B cell (primary cell): ENCODE measurements around the gene ITGB6. TPM values are rescaled to one million over a fixed set of nuclear protein-coding genes. Genes with fewer than 3 reads are reported as not detected.

Experiments
- ATAC-seq: fragments of 200-7000 bp; cut with Tn5 transposase; one replicate; pipeline ENCODE4 v1.10.0; 2021; ENCODE audit warnings: low read depth, mild to moderate bottlenecking, moderate number of reproducible peaks, moderate library complexity
- CTCF ChIA-PET: fragments of 350-600 bp; sonication (Branson Sonifier 250); formaldehyde crosslinking; loops from one replicate; lab custom pipeline; 2021; ENCODE audit warnings: antibody characterized with exemption, inconsistent platforms; lab: Charles Lee
- POLR2A ChIA-PET: fragments of 350-600 bp; sonication (Branson Sonifier 250); formaldehyde crosslinking; loops from one replicate; lab custom pipeline; 2021; ENCODE audit warnings: antibody characterized with exemption; lab: Charles Lee
- DNase-seq: peaks from one replicate; pipeline ENCODE4 v3.0.0; 2013
- H2AFZ ChIP-seq: 2 replicates; pipeline ENCODE4 v1.6.1; 2012; ENCODE audit warnings: mild to moderate bottlenecking, low read depth, low read length; ENCODE audit not compliant: insufficient read depth, poor library complexity, severe bottlenecking
- H3K27ac ChIP-seq, 2 donors: 1 replicate in 1 of 2; 2 replicates in 1 of 2; pipeline ENCODE4 v1.5.1; 2012 to 2013; ENCODE audit warnings: low read length in 2 of 2, mild to moderate bottlenecking in 2 of 2, moderate library complexity in 1 of 2
- H3K27me3 ChIP-seq, 4 experiments: fragments of 200-600 bp in 1 of 4; sonication (generic) in 1 of 4; replicated peaks in 1 of 4; 1 replicate in 2 of 4; 2 replicates in 2 of 4; pipeline versions ENCODE4 v1.6.1 to v1.7.0; 2013 to 2016; ENCODE audit warnings: low read length in 3 of 4, mild to moderate bottlenecking in 2 of 4, mixed read lengths in 1 of 4, moderate library complexity in 1 of 4; ENCODE audit not compliant: insufficient read depth in 4 of 4, control insufficient read depth in 3 of 4; ENCODE audit errors: control extremely low read depth in 1 of 4
- H3K36me3 ChIP-seq, 2 experiments: replicated peaks in 1 of 2; 1 replicate in 1 of 2; 2 replicates in 1 of 2; pipeline versions ENCODE4 v1.6.1 to v1.7.1; 2013; ENCODE audit warnings: low read length in 1 of 2; ENCODE audit not compliant: insufficient read depth in 2 of 2, control insufficient read depth in 1 of 2; ENCODE audit errors: control extremely low read depth in 1 of 2, extremely low read depth in 1 of 2
- H3K4me1 ChIP-seq, 2 donors: fragments of 200-600 bp in 1 of 2; sonication (generic) in 1 of 2; 1 replicate in 1 of 2; 2 replicates in 1 of 2; pipeline versions ENCODE4 v1.5.1 to v1.6.1; 2013 to 2017; ENCODE audit warnings: low read length in 2 of 2; ENCODE audit not compliant: control insufficient read depth in 2 of 2, insufficient read depth in 2 of 2
- H3K4me2 ChIP-seq: replicated peaks from 2 replicates; pipeline ENCODE3; 2012; ENCODE audit warnings: mild to moderate bottlenecking, low read depth, low read length; ENCODE audit not compliant: poor library complexity, severe bottlenecking
- H3K4me3 ChIP-seq, 5 experiments: fragments of 200-600 bp in 1 of 5; sonication (generic) in 1 of 5; 1 replicate in 3 of 5; 2 replicates in 2 of 5; pipeline versions ENCODE4 v1.5.1 to v1.7.0; 2011 to 2016; ENCODE audit warnings: low read length in 4 of 5, mild to moderate bottlenecking in 4 of 5, low read depth in 2 of 5, control low read depth in 1 of 5, moderate library complexity in 1 of 5; ENCODE audit not compliant: insufficient read depth in 1 of 5; ENCODE audit errors: control extremely low read depth in 1 of 5, extremely low read depth in 1 of 5
- H3K79me2 ChIP-seq: fragments of 200-600 bp; sonication (generic); one replicate; pipeline ENCODE4 v1.6.0; 2016; ENCODE audit warnings: low read length; ENCODE audit not compliant: control insufficient read depth, insufficient read depth
- H3K9ac ChIP-seq: fragments of 200-600 bp; sonication (generic); 2 replicates; pipeline ENCODE4 v1.6.1; 2017; ENCODE audit warnings: mild to moderate bottlenecking, low read length, moderate library complexity
- H3K9me3 ChIP-seq, 3 donors: one replicate each; pipeline versions ENCODE4 v1.6.1 to v1.7.1; 2013; ENCODE audit warnings: low read length in 2 of 3; ENCODE audit not compliant: control insufficient read depth in 2 of 3, insufficient read depth in 1 of 3; ENCODE audit errors: control extremely low read depth in 1 of 3
- H4K20me1 ChIP-seq: 2 replicates; pipeline ENCODE4 v1.6.0; 2012; ENCODE audit warnings: mild to moderate bottlenecking, low read length; ENCODE audit not compliant: insufficient read depth, control insufficient read depth, poor library complexity, severe bottlenecking
- H3K27ac Mint-ChIP-seq: one replicate; pipeline ENCODE4 v1.8.0; 2021; ENCODE audit warnings: mixed read lengths
- H3K27me3 Mint-ChIP-seq: one replicate; pipeline ENCODE4 v1.8.0; 2021; ENCODE audit warnings: mixed read lengths
- H3K4me1 Mint-ChIP-seq: one replicate; pipeline ENCODE4 v1.8.0; 2021; ENCODE audit warnings: mixed read lengths
- H3K4me3 Mint-ChIP-seq: one replicate; pipeline ENCODE4 v1.8.0; 2021; ENCODE audit warnings: mixed read lengths
- H3K9me3 Mint-ChIP-seq: one replicate; pipeline ENCODE4 v1.8.0; 2022; ENCODE audit warnings: mixed read lengths; ENCODE audit not compliant: insufficient read depth
- EZH2 ChIP-seq: IDR thresholded peaks from 2 replicates; pipeline ENCODE4 v1.6.1; 2012; ENCODE audit warnings: borderline replicate concordance, low read depth, mild to moderate bottlenecking, moderate library complexity, low read length; ENCODE audit not compliant: insufficient read depth, poor library complexity, severe bottlenecking
- WGBS: methylation state at CpG from one replicate; pipeline ENCODE4 v1.1.5; 2013; ENCODE audit warnings: missing lambda C conversion rate; ENCODE audit not compliant: insufficient coverage; 5-methylcytosine and 5-hydroxymethylcytosine counted together
- intact Hi-C: fragments of 100-400 bp; cut with micrococcal nuclease; formaldehyde crosslinking; loops from one replicate; pipeline ENCODE4 v1.10.0; 2022
- polyA plus RNA-seq: library from polyadenylated mRNA; depleted of rRNA; stranded (reverse); fragments of >200 nt; gene quantifications from 2 replicates; pipeline ENCODE4 v1.2.3, GENCODE V29; 2012
- total RNA-seq, 2 donors: library from RNA; stranded (reverse); fragments of 120-200 nt in 1 of 2; gene quantifications; 1 replicate in 1 of 2; 2 replicates in 1 of 2; pipeline versions ENCODE4 v1.2.3 to v1.2.4, GENCODE V29; 2013 to 2022
- TF ChIP-seq, protein P1 (sequence below): fragments of 200-600 bp; IDR thresholded peaks from one replicate; pipeline ENCODE4 v1.8.0; 2022; ENCODE audit warnings: antibody characterized with exemption, mild to moderate bottlenecking

The ITGB6 gene
- total and polyA plus RNA-seq, 2 donors (not counting 1 experiment from before 2014, with no cell fraction given) = not detected

DNA sequence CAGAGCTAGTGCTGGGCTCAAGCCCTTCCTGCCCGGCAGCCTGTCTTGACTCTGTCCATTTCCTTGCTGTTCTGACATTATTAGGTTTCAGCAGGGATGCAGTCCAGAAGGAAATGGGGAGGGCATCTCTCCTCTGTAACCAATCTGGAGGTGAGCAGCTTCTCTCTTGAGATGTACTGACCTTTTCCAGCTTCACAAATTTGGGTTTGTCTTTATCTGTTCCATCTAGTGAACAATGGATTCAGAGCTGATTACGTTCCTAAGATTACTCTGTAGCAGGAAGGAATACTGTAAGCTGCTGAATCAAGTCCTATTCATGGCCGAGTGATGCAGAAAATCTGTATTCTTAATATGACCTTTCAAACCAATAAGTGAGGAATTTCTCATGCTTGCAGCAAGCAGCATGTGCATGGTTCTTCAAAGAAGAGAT, 148.7 kb downstream of the ITGB6 start:
- Histone ChIP-seq H2AFZ (no peak overlapping the region), H3K79me2 (no peaks in the 10 kb centered on the region), H3K4me3 (no peak overlapping the region), H3K27ac (no peak overlapping the region), H3K36me3 (no peaks in the 10 kb centered on the region), H3K4me2 (no peak overlapping the region), H3K4me1 (no peaks in the 10 kb centered on the region), H4K20me1 (no peaks in the 10 kb centered on the region), H3K27me3 (no peaks in the 10 kb centered on the region), H3K9ac (no peak overlapping the region), H3K9me3 (no peaks in the 10 kb centered on the region)
- Mint-ChIP-seq H3K9me3 (no peaks in the 10 kb centered on the region), H3K27ac (no peak overlapping the region), H3K4me3 (no peak overlapping the region), H3K27me3 (peaks cover 17% of the 10 kb centered on the region), H3K4me1 (no peaks in the 10 kb centered on the region)
- CTCF ChIA-PET = no interaction called here
- WGBS = 57% methylated on average over 1 of the region's 3 CpGs
- intact Hi-C loops = no loop called here
- no peak for TF ChIP-seq EZH2
- TF ChIP-seq, protein P1, sequence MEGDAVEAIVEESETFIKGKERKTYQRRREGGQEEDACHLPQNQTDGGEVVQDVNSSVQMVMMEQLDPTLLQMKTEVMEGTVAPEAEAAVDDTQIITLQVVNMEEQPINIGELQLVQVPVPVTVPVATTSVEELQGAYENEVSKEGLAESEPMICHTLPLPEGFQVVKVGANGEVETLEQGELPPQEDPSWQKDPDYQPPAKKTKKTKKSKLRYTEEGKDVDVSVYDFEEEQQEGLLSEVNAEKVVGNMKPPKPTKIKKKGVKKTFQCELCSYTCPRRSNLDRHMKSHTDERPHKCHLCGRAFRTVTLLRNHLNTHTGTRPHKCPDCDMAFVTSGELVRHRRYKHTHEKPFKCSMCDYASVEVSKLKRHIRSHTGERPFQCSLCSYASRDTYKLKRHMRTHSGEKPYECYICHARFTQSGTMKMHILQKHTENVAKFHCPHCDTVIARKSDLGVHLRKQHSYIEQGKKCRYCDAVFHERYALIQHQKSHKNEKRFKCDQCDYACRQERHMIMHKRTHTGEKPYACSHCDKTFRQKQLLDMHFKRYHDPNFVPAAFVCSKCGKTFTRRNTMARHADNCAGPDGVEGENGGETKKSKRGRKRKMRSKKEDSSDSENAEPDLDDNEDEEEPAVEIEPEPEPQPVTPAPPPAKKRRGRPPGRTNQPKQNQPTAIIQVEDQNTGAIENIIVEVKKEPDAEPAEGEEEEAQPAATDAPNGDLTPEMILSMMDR = no peak
- POLR2A ChIA-PET = no interaction called here
- DNase-seq (no peak), ATAC-seq (no peak)

DNA sequence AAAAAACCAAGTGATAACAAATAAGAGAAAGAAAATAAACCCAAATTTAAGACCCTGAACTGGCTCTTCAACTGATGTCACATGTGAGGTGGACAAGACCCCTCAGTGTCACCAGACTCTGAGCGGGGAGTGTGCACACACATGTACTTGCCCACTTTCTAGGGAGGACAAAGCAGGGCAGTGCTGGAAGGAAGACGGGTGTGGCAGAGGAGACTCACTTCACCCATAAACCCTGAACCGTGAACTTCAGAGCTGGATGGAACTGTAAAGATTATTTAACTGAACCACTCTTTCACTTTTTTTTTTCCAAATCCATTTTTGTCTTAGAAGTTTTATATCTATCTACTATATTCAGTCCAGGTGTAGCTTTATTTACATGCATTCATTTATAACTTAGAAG, 149.9 kb downstream of the ITGB6 start:
- DNase-seq = no peak
- H3K27me3 ChIP-seq = no peaks in the 10 kb centered on the region
- ChIA-PET POLR2A (no interaction called here), CTCF (no interaction called here)
- H4K20me1 ChIP-seq = no peaks in the 10 kb centered on the region
- no peak overlapping the region for H3K27ac Mint-ChIP-seq
- no peaks in the 10 kb centered on the region for H3K4me1 ChIP-seq
- H3K4me1 Mint-ChIP-seq = no peaks in the 10 kb centered on the region
- ATAC-seq = no peak
- intact Hi-C loops = no loop called here
- H3K36me3 ChIP-seq = no peaks in the 10 kb centered on the region
- WGBS = no CpG with 5 or more reads among the region's 3 CpGs
- H3K9me3 Mint-ChIP-seq = no peaks in the 10 kb centered on the region
- no peak overlapping the region for H2AFZ ChIP-seq
- no peak for TF ChIP-seq EZH2
- TF ChIP-seq, protein P1 = no peak
- H3K4me3 ChIP-seq = no peak overlapping the region
- no peak overlapping the region for H3K4me2 ChIP-seq
- H3K27ac ChIP-seq = no peak overlapping the region
- no peaks in the 10 kb centered on the region for H3K9me3 ChIP-seq
- no peak overlapping the region for H3K4me3 Mint-ChIP-seq
- H3K27me3 Mint-ChIP-seq = peaks cover 16% of the 10 kb centered on the region
- no peak overlapping the region for H3K9ac ChIP-seq
- H3K79me2 ChIP-seq = no peaks in the 10 kb centered on the region

Other genes with a start within 250 kb of the ITGB6 start
- gene PLA2R1, start 137.7 kb downstream of the ITGB6 start, total RNA-seq = not detected in 2 replicates
- gene PLA2R1, start 137.7 kb downstream of the ITGB6 start, polyA plus RNA-seq = not detected in 2 replicates